H1 (cell line): ENCODE results near the gene PORCN. TPM values are rescaled to one million over a fixed set of nuclear protein-coding genes. Genes with fewer than 3 reads are reported as not detected.

ENCODE experiments used
- CTCF ChIA-PET: fragments of 300-600 bp; sonication (Branson Sonifier 250); formaldehyde crosslinking; loops from one replicate; lab custom pipeline; 2021; ENCODE audit not compliant: partially characterized antibody; lab: Charles Lee
- POLR2A ChIA-PET: fragments of 300-600 bp; sonication (Branson Sonifier 250); formaldehyde crosslinking; loops from one replicate; lab custom pipeline; 2021; ENCODE audit warnings: inconsistent platforms; ENCODE audit not compliant: partially characterized antibody; lab: Charles Lee
- DNase-seq, 2 experiments: peaks; one replicate each; pipeline versions ENCODE4 v3.0.0 to v3.0.0-alpha.2; 2010 to 2022; ENCODE audit warnings: low spot score in 2 of 2, low read depth in 1 of 2, mixed read lengths in 1 of 2
- FAIRE-seq: peaks from 2 replicates; lab custom pipeline; 2011; peaks lifted over from hg19 to GRCh38; lab: Jason Lieb, UNC
- H2AFZ ChIP-seq: 2 replicates; pipeline ENCODE4 v1.8.1; 2012; ENCODE audit warnings: low read length, inconsistent platforms
- H2AK5ac ChIP-seq: 2 replicates; pipeline ENCODE4 v1.6.1; 2013; ENCODE audit warnings: low read depth, low read length
- H2BK120ac ChIP-seq: replicated peaks from 2 replicates; pipeline ENCODE3; 2013; ENCODE audit warnings: low read depth, low read length, inconsistent platforms
- H2BK12ac ChIP-seq: 2 replicates; pipeline ENCODE4 v1.6.1; 2013; ENCODE audit warnings: low read depth, low read length
- H2BK15ac ChIP-seq: 2 replicates; pipeline ENCODE4 v1.6.1; 2013; ENCODE audit warnings: low read length
- H2BK20ac ChIP-seq: 2 replicates; pipeline ENCODE4 v1.6.1; 2013; ENCODE audit warnings: low read length
- H2BK5ac ChIP-seq: 2 replicates; pipeline ENCODE4 v1.6.1; 2013; ENCODE audit warnings: low read depth, low read length
- H3K14ac ChIP-seq: 2 replicates; pipeline ENCODE4 v1.6.1; 2013; ENCODE audit warnings: inconsistent platforms; ENCODE audit not compliant: insufficient read length
- H3K18ac ChIP-seq: 2 replicates; pipeline ENCODE4 v1.6.1; 2013; ENCODE audit warnings: low read length; ENCODE audit errors: extremely low read depth
- H3K23ac ChIP-seq: 2 replicates; pipeline ENCODE4 v1.6.1; 2013; ENCODE audit warnings: inconsistent platforms; ENCODE audit not compliant: insufficient read length
- H3K23me2 ChIP-seq: 2 replicates; pipeline ENCODE4 v1.6.1; 2013; ENCODE audit warnings: low read depth, low read length
- H3K27ac ChIP-seq: 2 replicates; pipeline ENCODE4 v1.6.1; 2011; ENCODE audit warnings: low read depth, low read length, inconsistent platforms
- H3K27me3 ChIP-seq, 4 experiments: replicated peaks in 1 of 4; 1 replicate in 1 of 4; 2 replicates in 3 of 4; pipeline versions ENCODE4 v1.6.1 to v1.8.1; 2011 to 2013; ENCODE audit warnings: low read length in 3 of 4, mild to moderate bottlenecking in 3 of 4, inconsistent platforms in 2 of 4, mixed read lengths in 2 of 4, moderate library complexity in 1 of 4; ENCODE audit not compliant: control insufficient read depth in 3 of 4, insufficient read depth in 3 of 4; ENCODE audit errors: extremely low read depth in 1 of 4
- H3K36me3 ChIP-seq, 4 experiments: 2 replicates each; pipeline versions ENCODE4 v1.6.1 to v1.8.1; 2011 to 2013; ENCODE audit warnings: mild to moderate bottlenecking in 4 of 4, low read length in 3 of 4, moderate library complexity in 2 of 4, control low read depth in 1 of 4, inconsistent platforms in 1 of 4; ENCODE audit not compliant: insufficient read depth in 4 of 4, control insufficient read depth in 2 of 4
- H3K4ac ChIP-seq: replicated peaks from 2 replicates; pipeline ENCODE3; 2013; ENCODE audit warnings: low read length, low read depth, mixed read lengths, inconsistent platforms; ENCODE audit not compliant: insufficient read length
- H3K4me1 ChIP-seq, 4 experiments: replicated peaks in 1 of 4; 1 replicate in 1 of 4; 2 replicates in 3 of 4; pipeline versions ENCODE4 v1.6.1 to v1.8.1; 2011 to 2013; ENCODE audit warnings: low read length in 3 of 4, inconsistent platforms in 2 of 4, mixed read lengths in 1 of 4; ENCODE audit not compliant: insufficient read depth in 4 of 4, control insufficient read depth in 3 of 4
- H3K4me2 ChIP-seq, 2 experiments: 2 replicates each; pipeline versions ENCODE4 v1.6.1 to v1.8.1; 2011 to 2013; ENCODE audit warnings: low read depth in 2 of 2, low read length in 2 of 2, control low read depth in 1 of 2, inconsistent platforms in 1 of 2, mild to moderate bottlenecking in 1 of 2; ENCODE audit not compliant: insufficient read depth in 1 of 2
- H3K4me3 ChIP-seq, 4 experiments: fragments of 200-600, 300-600 bp in 1 of 4; sonication (generic), shearing (Covaris generic), sonication (Bioruptor Twin) in 1 of 4; 2 replicates each; pipeline versions ENCODE4 v1.5.1 to v1.8.1; 2011 to 2016; ENCODE audit warnings: low read length in 4 of 4, low read depth in 3 of 4, control low read depth in 2 of 4, inconsistent platforms in 2 of 4, mild to moderate bottlenecking in 2 of 4, mixed read lengths in 1 of 4, moderate library complexity in 1 of 4; ENCODE audit not compliant: insufficient read depth in 2 of 4; ENCODE audit errors: extremely low read depth in 1 of 4
- H3K56ac ChIP-seq: replicated peaks from 2 replicates; pipeline ENCODE3; 2013; ENCODE audit warnings: low read depth, mild to moderate bottlenecking, mixed read lengths, low read length, inconsistent platforms; ENCODE audit not compliant: insufficient read length
- H3K79me1 ChIP-seq: 2 replicates; pipeline ENCODE4 v1.6.1; 2013; ENCODE audit warnings: low read depth, low read length, control low read depth
- H3K79me2 ChIP-seq, 2 experiments: 2 replicates each; pipeline versions ENCODE4 v1.6.1 to v1.8.1; 2012 to 2013; ENCODE audit warnings: low read length in 2 of 2, mild to moderate bottlenecking in 2 of 2, inconsistent platforms in 1 of 2; ENCODE audit not compliant: insufficient read depth in 2 of 2, control insufficient read depth in 1 of 2
- H3K9ac ChIP-seq, 4 experiments: replicated peaks in 1 of 4; 1 replicate in 1 of 4; 2 replicates in 3 of 4; pipeline versions ENCODE4 v1.6.1 to v1.8.1; 2011 to 2013; ENCODE audit warnings: low read depth in 3 of 4, low read length in 3 of 4, control low read depth in 2 of 4, mild to moderate bottlenecking in 2 of 4, moderate library complexity in 2 of 4, inconsistent platforms in 1 of 4; ENCODE audit errors: extremely low read depth in 1 of 4
- H3K9me3 ChIP-seq, 2 experiments: 2 replicates each; pipeline versions ENCODE4 v1.6.1 to v1.8.1; 2012 to 2013; ENCODE audit warnings: mild to moderate bottlenecking in 2 of 2, moderate library complexity in 2 of 2, control low read depth in 1 of 2, inconsistent platforms in 1 of 2, low read depth in 1 of 2, low read length in 1 of 2, mixed read lengths in 1 of 2; ENCODE audit not compliant: insufficient read depth in 2 of 2
- H4K20me1 ChIP-seq, 2 experiments: replicated peaks in 1 of 2; 2 replicates each; pipeline versions ENCODE3 to v1.8.1; 2011 to 2013; ENCODE audit warnings: inconsistent platforms in 2 of 2, low read length in 2 of 2, mild to moderate bottlenecking in 1 of 2; ENCODE audit not compliant: insufficient read depth in 2 of 2, control insufficient read depth in 1 of 2
- H4K5ac ChIP-seq: 2 replicates; pipeline ENCODE4 v1.6.1; 2013; ENCODE audit warnings: low read length, low read depth, mixed read lengths, inconsistent platforms; ENCODE audit not compliant: insufficient read length
- H4K8ac ChIP-seq: 2 replicates; pipeline ENCODE4 v1.8.0; 2013; ENCODE audit warnings: mild to moderate bottlenecking, moderate library complexity, low read length, inconsistent platforms; ENCODE audit not compliant: insufficient read depth; ENCODE audit errors: extremely low read depth
- H4K91ac ChIP-seq: replicated peaks from 2 replicates; pipeline ENCODE3; 2013; ENCODE audit warnings: low read length, mixed read lengths, inconsistent platforms; ENCODE audit not compliant: insufficient read length
- BRCA1 ChIP-seq: IDR thresholded peaks from 2 replicates; pipeline ENCODE4 v1.6.1; 2012; ENCODE audit warnings: low read depth, low read length, improper control_type of control experiment
- E2F6 ChIP-seq: IDR thresholded peaks from 2 replicates; pipeline ENCODE4 v1.6.1; 2012; ENCODE audit warnings: inconsistent platforms
- EZH2 ChIP-seq: fragments of 200-600 bp; sonication (generic); IDR thresholded peaks from 2 replicates; pipeline ENCODE4 v1.7.1; 2012; ENCODE audit warnings: low read depth, mild to moderate bottlenecking, moderate library complexity, low read length, inconsistent platforms; ENCODE audit not compliant: severe bottlenecking
- JUN ChIP-seq: IDR thresholded peaks from 2 replicates; pipeline ENCODE4 v1.6.1; 2011; ENCODE audit warnings: low read depth, mild to moderate bottlenecking, improper control_type of control experiment, low read length
- KDM4A ChIP-seq: IDR thresholded peaks from one replicate; pipeline ENCODE4 v1.7.1; 2012; ENCODE audit warnings: low read depth, mild to moderate bottlenecking, moderate library complexity, low read length, inconsistent platforms; ENCODE audit not compliant: severe bottlenecking
- MAFK ChIP-seq: IDR thresholded peaks from 2 replicates; pipeline ENCODE4 v1.6.1; 2012; ENCODE audit warnings: low read depth, mild to moderate bottlenecking, improper control_type of control experiment, low read length
- MAX ChIP-seq: IDR thresholded peaks from 2 replicates; pipeline ENCODE4 v1.6.1; 2012; ENCODE audit warnings: inconsistent platforms
- NRF1 ChIP-seq: IDR thresholded peaks from 2 replicates; pipeline ENCODE4 v1.6.1; 2011; ENCODE audit warnings: mild to moderate bottlenecking, low read depth, low read length, improper control_type of control experiment
- RFX5 ChIP-seq: IDR thresholded peaks from 2 replicates; pipeline ENCODE4 v1.6.1; 2011; ENCODE audit warnings: low read depth, low read length, improper control_type of control experiment, borderline replicate concordance
- SAP30 ChIP-seq: fragments of 300-600 bp; sonication (generic); IDR thresholded peaks from 2 replicates; pipeline ENCODE4 v1.7.1; 2012; ENCODE audit warnings: low read length, moderate library complexity, mild to moderate bottlenecking, inconsistent platforms; ENCODE audit not compliant: insufficient read depth, insufficient replicate concordance
- SP2 ChIP-seq: IDR thresholded peaks from 2 replicates; pipeline ENCODE4 v1.6.1; 2012; ENCODE audit warnings: mild to moderate bottlenecking, low read length, inconsistent platforms
- SRF ChIP-seq: IDR thresholded peaks from 2 replicates; pipeline ENCODE4 v1.6.1; 2011; ENCODE audit warnings: mild to moderate bottlenecking, low read depth, low read length, moderate library complexity
- ZNF274 ChIP-seq: IDR thresholded peaks from 2 replicates; pipeline ENCODE4 v1.7.0; 2012; ENCODE audit warnings: low read length, borderline replicate concordance; ENCODE audit errors: extremely low read depth
- WGBS, 2 experiments: shearing (Covaris generic) in 1 of 2; methylation state at CpG; one replicate each; pipeline versions ENCODE4 v1.1.6 to v1.1.7; 2013 to 2015; ENCODE audit warnings: low lambda C conversion rate in 2 of 2, mixed read lengths in 2 of 2, inconsistent platforms in 1 of 2, low coverage in 1 of 2, missing lambda C conversion rate in 1 of 2; ENCODE audit not compliant: insufficient replicate concordance in 2 of 2, insufficient coverage in 1 of 2, insufficient read length in 1 of 2; ENCODE audit errors: extremely low coverage in 1 of 2, missing lambda C conversion rate in 1 of 2; 5-methylcytosine and 5-hydroxymethylcytosine counted together
- polyA plus RNA-seq, 7 experiments: library from polyadenylated mRNA; depleted of rRNA in 3 of 7; stranded (reverse) in 5 of 7; unstranded in 2 of 7; fragments of >200 nt in 5 of 7; fragments of 200-250 nt in 2 of 7; gene quantifications; 1 replicate in 5 of 7; 2 replicates in 1 of 7; 4 replicates in 1 of 7; pipeline versions ENCODE4 v1.2.1 to v1.2.3, GENCODE V29; 2011 to 2013; ENCODE audit warnings: missing spikeins in 2 of 7, mixed read lengths in 2 of 7
- total RNA-seq: library from RNA; stranded (reverse); fragmentation: NEBNext Ultra II Directional; extraction: Animal tissue kit (Norgen Biotek cat#: 25700); gene quantifications from 2 replicates; pipeline ENCODE4 v1.2.1, GENCODE V29; 2021

Gene PORCN
- total and polyA plus RNA-seq, 2 of the 8 experiments (the other 6 are each of a cell fraction or from before 2014, with no cell fraction given): 14.6 to 34.1 TPM

GRCh38 chrX:48489296-48489695 lies 19.5 kb upstream of the PORCN start:
- no peak for FAIRE-seq
- Histone ChIP-seq H2BK15ac (no peak overlapping the region), H3K4me1 (no peaks in the 10 kb centered on the region; a peak in 1 of 7 replicates), H2BK5ac (no peak overlapping the region), H3K9me3 (no peaks in the 10 kb centered on the region), H3K79me2 (no peaks in the 10 kb centered on the region), H2BK12ac (no peak overlapping the region), H2AK5ac (no peak overlapping the region), H3K56ac (no peak overlapping the region), H3K9ac (no peak overlapping the region), H4K20me1 (no peaks in the 10 kb centered on the region), H3K4me2 (no peak overlapping the region), H3K27ac (no peak overlapping the region), H3K36me3 (peaks cover 0 to 3% (median 1%) of the 10 kb centered on the region in 4 experiments; a peak in 3 of 8 replicates), H2BK20ac (no peak overlapping the region), H3K23me2 (no peaks in the 10 kb centered on the region), H3K27me3 (no peaks in the 10 kb centered on the region), H3K18ac (no peak overlapping the region), H4K5ac (no peak overlapping the region), H3K79me1 (no peaks in the 10 kb centered on the region), H2AFZ (no peak overlapping the region), H3K4ac (no peak overlapping the region), H3K23ac (no peak overlapping the region), H3K14ac (no peak overlapping the region), H3K4me3 (no peak overlapping the region), H4K8ac (no peak overlapping the region), H4K91ac (no peak overlapping the region), H2BK120ac (no peak overlapping the region)
- no peak for DNase-seq
- 90% methylated on average over 4 of the region's 9 CpGs; no CpG with 5 or more reads in 1 of the 2 experiments for WGBS, 2 experiments
- ChIA-PET POLR2A (interaction anchor here (1.6 kb wide), 1 partner anchor 16 kb away, joined by 4 read pairs; no protein-coding TSS in a partner anchor), CTCF (no interaction called here)
- TF ChIP-seq KDM4A: no peak
- no peak for TF ChIP-seq E2F6
- TF ChIP-seq NRF1: no peak
- no peak for TF ChIP-seq SAP30
- TF ChIP-seq MAFK: no peak
- TF ChIP-seq ZNF274: no peak
- TF ChIP-seq BRCA1: no peak
- TF ChIP-seq JUN: no peak
- TF ChIP-seq SRF: no peak
- TF ChIP-seq SP2: no peak
- no peak for TF ChIP-seq EZH2
- no peak for TF ChIP-seq RFX5
- no peak for TF ChIP-seq MAX
